ENCODE measurements around the gene DBP.
A peak's percentile ranks its signal among the peaks of the same experiment; 100 is the strongest.
"Not testable (repeated sequence)": the region's sequence is repeated elsewhere in the genome, so short reads cannot be mapped to it uniquely, and the experiment has no call there.

Gene DBP

GRCh38 chr19:48634424-48635262 is 2.5 kb downstream of the DBP start:
- no peak for TF ChIP-seq CTCF (IDR thresholded peaks at IDR 0.05; ENCODE audit: low read depth, low read length)
- peak; percentile 87 for DNase-seq (ENCODE audit: extremely low read depth, low read depth)

GRCh38 chr19:48634036-48634342 is 3.2 kb downstream of the DBP start:
- TF ChIP-seq CTCF (IDR thresholded peaks at IDR 0.05; ENCODE audit: low read depth, low read length), result no peak
- DNase-seq (ENCODE audit: extremely low read depth, low read depth), result no peak

- no peak for DNase-seq (ENCODE audit: extremely low read depth, low read depth)
- TF ChIP-seq CTCF (IDR thresholded peaks at IDR 0.05; ENCODE audit: low read depth, low read length), result no peak
Observed at GRCh38 chr19:48633148-48634035, 3.8 kb downstream of the DBP start.

- DNase-seq (ENCODE audit: extremely low read depth, low read depth), result no peak
- TF ChIP-seq CTCF (IDR thresholded peaks at IDR 0.05; ENCODE audit: low read depth, low read length), result no peak
Observed at GRCh38 chr19:48632692-48633147, 4.5 kb downstream of the DBP start.

- not testable (repeated sequence) for DNase-seq (ENCODE audit: extremely low read depth, low read depth)
Observed at GRCh38 chr19:48632286-48632685, 4.9 kb downstream of the DBP start.

GRCh38 chr19:48631225-48631624 is 6.0 kb downstream of the DBP start:
- no peak for DNase-seq (ENCODE audit: extremely low read depth, low read depth)
- no peak for TF ChIP-seq CTCF (IDR thresholded peaks at IDR 0.05; ENCODE audit: low read depth, low read length)

- TF ChIP-seq CTCF (IDR thresholded peaks at IDR 0.05; ENCODE audit: low read depth, low read length), result no peak
- no peak for DNase-seq (ENCODE audit: extremely low read depth, low read depth)
Observed at GRCh38 chr19:48630296-48631063, 6.7 kb downstream of the DBP start.

Measured in AG09319 (cell line).